Lower leg skin (tissue), 3 donors: ENCODE results near the gene IRX4.

Experiments used
- POLR2A ChIP-seq, 2 donors: fragments of 450-650 bp; IDR thresholded peaks; one replicate each; pipeline ENCODE4 v1.6.1; 2016 to 2017; ENCODE audit warnings: antibody characterized with exemption in 2 of 2, mild to moderate bottlenecking in 1 of 2, moderate library complexity in 1 of 2
- TF ChIP-seq, protein P1 (sequence below), 3 donors: fragments of 450-650 bp; IDR thresholded peaks; one replicate each; pipeline ENCODE4 v1.5.1; 2016; ENCODE audit warnings: antibody characterized with exemption in 3 of 3, mild to moderate bottlenecking in 3 of 3, moderate library complexity in 2 of 3

DNA sequence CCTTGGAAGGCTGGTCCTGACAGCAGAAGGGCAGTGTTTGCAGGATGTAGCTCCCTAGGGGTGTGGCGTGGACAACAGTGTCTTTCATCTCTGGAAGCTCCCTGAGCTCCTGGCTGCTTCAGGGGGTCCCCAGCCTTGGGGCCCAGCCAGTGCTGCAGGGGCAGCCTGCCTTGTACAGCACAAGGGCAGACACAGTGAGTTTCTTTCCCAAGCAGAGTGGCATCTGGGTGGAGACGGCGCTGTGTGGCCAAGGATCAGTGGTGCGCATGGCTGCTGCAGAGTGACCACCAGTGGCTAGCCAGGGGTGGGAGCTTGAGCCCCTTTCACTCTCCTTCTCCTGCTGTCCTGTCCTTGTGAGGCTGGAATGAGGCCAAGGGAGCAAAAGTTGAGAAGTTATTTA, 7.6 kb upstream of the IRX4 start:
- no peak for TF ChIP-seq POLR2A (IDR thresholded peaks at IDR 0.05)
- TF ChIP-seq, protein P1, sequence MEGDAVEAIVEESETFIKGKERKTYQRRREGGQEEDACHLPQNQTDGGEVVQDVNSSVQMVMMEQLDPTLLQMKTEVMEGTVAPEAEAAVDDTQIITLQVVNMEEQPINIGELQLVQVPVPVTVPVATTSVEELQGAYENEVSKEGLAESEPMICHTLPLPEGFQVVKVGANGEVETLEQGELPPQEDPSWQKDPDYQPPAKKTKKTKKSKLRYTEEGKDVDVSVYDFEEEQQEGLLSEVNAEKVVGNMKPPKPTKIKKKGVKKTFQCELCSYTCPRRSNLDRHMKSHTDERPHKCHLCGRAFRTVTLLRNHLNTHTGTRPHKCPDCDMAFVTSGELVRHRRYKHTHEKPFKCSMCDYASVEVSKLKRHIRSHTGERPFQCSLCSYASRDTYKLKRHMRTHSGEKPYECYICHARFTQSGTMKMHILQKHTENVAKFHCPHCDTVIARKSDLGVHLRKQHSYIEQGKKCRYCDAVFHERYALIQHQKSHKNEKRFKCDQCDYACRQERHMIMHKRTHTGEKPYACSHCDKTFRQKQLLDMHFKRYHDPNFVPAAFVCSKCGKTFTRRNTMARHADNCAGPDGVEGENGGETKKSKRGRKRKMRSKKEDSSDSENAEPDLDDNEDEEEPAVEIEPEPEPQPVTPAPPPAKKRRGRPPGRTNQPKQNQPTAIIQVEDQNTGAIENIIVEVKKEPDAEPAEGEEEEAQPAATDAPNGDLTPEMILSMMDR (IDR thresholded peaks at IDR 0.05), result no peak
